OCI-LY3 (cell line): ENCODE measurements around the gene B4GALT1.

Experiments
- EZH2phosphoT487 ChIP-seq: fragments of 200-600 bp; shearing (Covaris generic); IDR thresholded peaks from 2 replicates; pipeline ENCODE4 v1.6.1; 2018; ENCODE audit warnings: antibody characterized with exemption, mixed run types, low read depth
- TF ChIP-seq, protein P1 (sequence below): fragments of 200-600, 300-600 bp; sonication (generic); IDR thresholded peaks from 2 replicates; pipeline ENCODE4 v1.5.1; 2014; ENCODE audit warnings: antibody characterized with exemption, low read length, low read depth

- TF ChIP-seq, protein P1, sequence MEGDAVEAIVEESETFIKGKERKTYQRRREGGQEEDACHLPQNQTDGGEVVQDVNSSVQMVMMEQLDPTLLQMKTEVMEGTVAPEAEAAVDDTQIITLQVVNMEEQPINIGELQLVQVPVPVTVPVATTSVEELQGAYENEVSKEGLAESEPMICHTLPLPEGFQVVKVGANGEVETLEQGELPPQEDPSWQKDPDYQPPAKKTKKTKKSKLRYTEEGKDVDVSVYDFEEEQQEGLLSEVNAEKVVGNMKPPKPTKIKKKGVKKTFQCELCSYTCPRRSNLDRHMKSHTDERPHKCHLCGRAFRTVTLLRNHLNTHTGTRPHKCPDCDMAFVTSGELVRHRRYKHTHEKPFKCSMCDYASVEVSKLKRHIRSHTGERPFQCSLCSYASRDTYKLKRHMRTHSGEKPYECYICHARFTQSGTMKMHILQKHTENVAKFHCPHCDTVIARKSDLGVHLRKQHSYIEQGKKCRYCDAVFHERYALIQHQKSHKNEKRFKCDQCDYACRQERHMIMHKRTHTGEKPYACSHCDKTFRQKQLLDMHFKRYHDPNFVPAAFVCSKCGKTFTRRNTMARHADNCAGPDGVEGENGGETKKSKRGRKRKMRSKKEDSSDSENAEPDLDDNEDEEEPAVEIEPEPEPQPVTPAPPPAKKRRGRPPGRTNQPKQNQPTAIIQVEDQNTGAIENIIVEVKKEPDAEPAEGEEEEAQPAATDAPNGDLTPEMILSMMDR = no peak
- TF ChIP-seq EZH2phosphoT487 = no peak
These were observed 37.0 kb downstream of the B4GALT1 start for GRCh38 chr9:33129886-33130881.
